IMR-90 (cell line): Measurements from ENCODE around the gene FAAH2.

Experiments
- BHLHE40 ChIP-seq: fragments of 150-350 bp; IDR thresholded peaks from 2 replicates; pipeline ENCODE4 v1.6.1; 2016; ENCODE audit warnings: mild to moderate bottlenecking, low read depth, low read length
- CEBPB ChIP-seq: IDR thresholded peaks from 2 replicates; pipeline ENCODE4 v1.6.1; 2012; ENCODE audit warnings: low read depth, low read length, improper control_type of control experiment
- MAFK ChIP-seq: IDR thresholded peaks from 2 replicates; pipeline ENCODE4 v1.6.1; 2012; ENCODE audit warnings: low read depth, low read length, improper control_type of control experiment
- MAZ ChIP-seq: IDR thresholded peaks from 2 replicates; pipeline ENCODE4 v1.6.1; 2012; ENCODE audit warnings: low read depth, mild to moderate bottlenecking, low read length, improper control_type of control experiment, moderate library complexity, borderline replicate concordance
- POLR2A ChIP-seq: IDR thresholded peaks from 2 replicates; pipeline ENCODE4 v1.6.1; 2012; ENCODE audit warnings: mild to moderate bottlenecking, low read depth, low read length
- RAD21 ChIP-seq: IDR thresholded peaks from 2 replicates; pipeline ENCODE4 v1.6.1; 2012; ENCODE audit warnings: low read length, improper control_type of control experiment
- RFX5 ChIP-seq: IDR thresholded peaks from 2 replicates; pipeline ENCODE4 v1.8.0; 2012; ENCODE audit warnings: low read depth, mild to moderate bottlenecking, low read length, moderate library complexity
- SMC3 ChIP-seq: fragments of 150-350 bp; IDR thresholded peaks from 2 replicates; pipeline ENCODE4 v1.6.1; 2016; ENCODE audit warnings: low read depth, mild to moderate bottlenecking, antibody characterized with exemption, low read length, moderate library complexity
- TF ChIP-seq, protein P1 (sequence below): conservative IDR thresholded peaks from 2 replicates; pipeline ENCODE4 v1.5.1; 2012; ENCODE audit warnings: mild to moderate bottlenecking, low read depth, low read length, improper control_type of control experiment
- TF ChIP-seq, protein P2 (sequence below): fragments of 150-350 bp; IDR thresholded peaks from 2 replicates; pipeline ENCODE4 v1.6.1; 2017; ENCODE audit warnings: mild to moderate bottlenecking, antibody characterized with exemption, low read length, low read depth

DNA sequence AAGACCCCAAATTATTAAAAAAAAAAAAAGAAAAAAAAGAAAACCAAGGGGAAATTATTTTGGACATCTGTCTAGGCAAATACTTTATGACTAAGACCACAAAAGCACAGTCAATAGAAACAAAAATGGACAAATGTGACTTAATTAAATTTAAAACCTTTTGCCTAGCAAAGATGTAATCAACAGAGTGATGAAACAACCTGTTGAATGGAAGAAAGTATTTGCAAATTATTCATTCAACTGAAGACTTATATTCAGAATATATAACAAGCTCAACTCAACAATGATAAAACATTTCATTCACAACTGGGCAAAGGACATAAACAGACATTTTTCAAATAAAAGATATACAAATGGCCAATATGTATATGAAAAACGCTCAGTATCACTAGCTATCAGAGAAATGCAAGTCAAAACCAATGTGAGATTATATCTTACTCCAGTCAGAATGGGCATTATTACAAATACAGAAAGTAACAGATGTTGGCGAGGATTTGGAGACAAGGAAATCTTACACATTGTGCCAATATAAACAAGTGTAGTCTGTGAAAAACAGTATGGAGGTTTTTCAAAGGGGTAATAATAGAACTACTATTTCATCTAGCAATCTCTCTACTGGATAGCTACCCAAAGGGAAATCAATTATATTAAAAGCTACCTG, 67.1 kb downstream of the FAAH2 start:
- no peak for TF ChIP-seq POLR2A
- TF ChIP-seq, protein P1, sequence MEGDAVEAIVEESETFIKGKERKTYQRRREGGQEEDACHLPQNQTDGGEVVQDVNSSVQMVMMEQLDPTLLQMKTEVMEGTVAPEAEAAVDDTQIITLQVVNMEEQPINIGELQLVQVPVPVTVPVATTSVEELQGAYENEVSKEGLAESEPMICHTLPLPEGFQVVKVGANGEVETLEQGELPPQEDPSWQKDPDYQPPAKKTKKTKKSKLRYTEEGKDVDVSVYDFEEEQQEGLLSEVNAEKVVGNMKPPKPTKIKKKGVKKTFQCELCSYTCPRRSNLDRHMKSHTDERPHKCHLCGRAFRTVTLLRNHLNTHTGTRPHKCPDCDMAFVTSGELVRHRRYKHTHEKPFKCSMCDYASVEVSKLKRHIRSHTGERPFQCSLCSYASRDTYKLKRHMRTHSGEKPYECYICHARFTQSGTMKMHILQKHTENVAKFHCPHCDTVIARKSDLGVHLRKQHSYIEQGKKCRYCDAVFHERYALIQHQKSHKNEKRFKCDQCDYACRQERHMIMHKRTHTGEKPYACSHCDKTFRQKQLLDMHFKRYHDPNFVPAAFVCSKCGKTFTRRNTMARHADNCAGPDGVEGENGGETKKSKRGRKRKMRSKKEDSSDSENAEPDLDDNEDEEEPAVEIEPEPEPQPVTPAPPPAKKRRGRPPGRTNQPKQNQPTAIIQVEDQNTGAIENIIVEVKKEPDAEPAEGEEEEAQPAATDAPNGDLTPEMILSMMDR = no peak
- TF ChIP-seq BHLHE40 = no peak
- TF ChIP-seq MAZ = no peak
- TF ChIP-seq CEBPB = no peak
- TF ChIP-seq MAFK = no peak
- TF ChIP-seq, protein P2, sequence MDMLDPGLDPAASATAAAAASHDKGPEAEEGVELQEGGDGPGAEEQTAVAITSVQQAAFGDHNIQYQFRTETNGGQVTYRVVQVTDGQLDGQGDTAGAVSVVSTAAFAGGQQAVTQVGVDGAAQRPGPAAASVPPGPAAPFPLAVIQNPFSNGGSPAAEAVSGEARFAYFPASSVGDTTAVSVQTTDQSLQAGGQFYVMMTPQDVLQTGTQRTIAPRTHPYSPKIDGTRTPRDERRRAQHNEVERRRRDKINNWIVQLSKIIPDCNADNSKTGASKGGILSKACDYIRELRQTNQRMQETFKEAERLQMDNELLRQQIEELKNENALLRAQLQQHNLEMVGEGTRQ = no peak
- no peak for TF ChIP-seq RFX5
- TF ChIP-seq RAD21 = no peak
- TF ChIP-seq SMC3 = no peak
